Spleen (tissue), 11 donors: ENCODE data around the gene HNF1B. TPM values are rescaled to one million over a fixed set of nuclear protein-coding genes. Genes with fewer than 3 reads are reported as not detected.

Experiments
- DNase-seq: peaks from one replicate; pipeline ENCODE4 v3.0.0-alpha.2; 2020
- H3K27ac ChIP-seq, 8 donors: fragments of 200-600 bp; sonication (generic) in 7 of 8; 1 replicate in 4 of 8; 2 replicates in 4 of 8; pipeline versions ENCODE4 v1.5.0 to v1.8.0; 2016 to 2021; ENCODE audit warnings: inconsistent platforms in 4 of 8, mild to moderate bottlenecking in 4 of 8, moderate library complexity in 1 of 8
- H3K27me3 ChIP-seq, 7 donors: fragments of 200-600 bp; sonication (generic) in 6 of 7; replicated peaks in 1 of 7; 1 replicate in 4 of 7; 2 replicates in 3 of 7; pipeline versions ENCODE4 v1.5.0 to v1.8.0; 2016 to 2021; ENCODE audit warnings: inconsistent platforms in 3 of 7, mild to moderate bottlenecking in 1 of 7
- H3K36me3 ChIP-seq, 6 donors: fragments of 200-600 bp; sonication (generic) in 5 of 6; 1 replicate in 4 of 6; 2 replicates in 2 of 6; pipeline versions ENCODE4 v1.5.0 to v1.8.0; 2016 to 2021; ENCODE audit warnings: inconsistent platforms in 2 of 6
- H3K4me1 ChIP-seq, 6 donors: fragments of 200-600 bp; sonication (generic) in 5 of 6; 1 replicate in 3 of 6; 2 replicates in 3 of 6; pipeline versions ENCODE4 v1.5.0 to v1.8.0; 2016 to 2021; ENCODE audit warnings: inconsistent platforms in 3 of 6
- H3K4me3 ChIP-seq, 8 donors: fragments of 200-600 bp; sonication (generic) in 7 of 8; 1 replicate in 4 of 8; 2 replicates in 4 of 8; pipeline versions ENCODE4 v1.5.0 to v1.8.0; 2016 to 2021; ENCODE audit warnings: inconsistent platforms in 4 of 8, mild to moderate bottlenecking in 4 of 8, moderate library complexity in 2 of 8
- H3K9me3 ChIP-seq, 8 donors: fragments of 200-600 bp; sonication (generic) in 7 of 8; 1 replicate in 4 of 8; 2 replicates in 4 of 8; pipeline versions ENCODE4 v1.5.0 to v1.8.0; 2016 to 2021; ENCODE audit warnings: inconsistent platforms in 4 of 8
- POLR2A ChIP-seq, 3 donors: fragments of 450-650 bp; IDR thresholded peaks; one replicate each; pipeline ENCODE4 v1.5.1; 2017; ENCODE audit warnings: antibody characterized with exemption in 3 of 3, mild to moderate bottlenecking in 1 of 3
- POLR2AphosphoS5 ChIP-seq, 3 donors: sonication (generic); formaldehyde crosslinking; IDR thresholded peaks; one replicate each; pipeline ENCODE4 v1.5.1; 2017; ENCODE audit warnings: antibody characterized with exemption in 3 of 3
- WGBS, 5 donors: extraction: QIAGEN DNeasy Blood & Tissue Kit in 3 of 5; methylation state at CpG; one replicate each; pipeline versions ENCODE4 v1.1.5 to v1.1.7; 2013 to 2018; 5-methylcytosine and 5-hydroxymethylcytosine counted together
- intact Hi-C: fragments of 100-400 bp; cut with DNase I; formaldehyde crosslinking; loops from one replicate; pipeline ENCODE4 v1.15.0; 2023; ENCODE audit warnings: low total_unique reads
- polyA plus RNA-seq, 3 donors: library from polyadenylated mRNA; stranded (reverse); fragments of 200-250 nt; gene quantifications; one replicate each; pipeline ENCODE4 v1.2.1, GENCODE V29; 2013
- total RNA-seq, 7 donors: library from RNA; depleted of rRNA in 3 of 7; stranded (reverse); fragments of >200 nt in 3 of 7; fragmentation: NEBNext Ultra II Directional in 4 of 7; extraction: Animal tissue kit (Norgen Biotek cat#: 25700) in 4 of 7; gene quantifications; one replicate each; pipeline versions ENCODE4 v1.1.0 to v1.2.1, GENCODE V29; 2016 to 2021
- TF ChIP-seq, protein P1 (sequence below), 11 experiments: fragments of 200-600 bp in 7 of 11; fragments of 450-650 bp in 4 of 11; sonication (generic) in 4 of 11; IDR thresholded peaks in 8 of 11; conservative IDR thresholded peaks in 3 of 11; 1 replicate in 7 of 11; 2 replicates in 4 of 11; pipeline versions ENCODE4 v1.4.0 to v1.8.0; 2016 to 2021; ENCODE audit warnings: antibody characterized with exemption in 11 of 11, inconsistent platforms in 4 of 11, mild to moderate bottlenecking in 1 of 11
- donor health status: healthy with polysubstance abuse.
- donor health status: DM: no; HTN: no; CAD: no; lungs with moderate emphysema.
- donor health status: DM: no; HTN: no; CAD: no.
- donor health status: Bipolar disorder and iron deficiency.
- donor health status: healthy.
- donor health status: DM: no; HTN: no; CAD: no.
- donor health status: DM: yes; HTN: yes; CAD: no.

The HNF1B gene
- total and polyA plus RNA-seq, 10 donors = 0.06 to 0.12 (median 0.07) TPM; not detected in 7

- H3K4me3 ChIP-seq = no peak overlapping the region
- H3K36me3 ChIP-seq = no peaks in the 10 kb centered on the region
- peaks cover 0 to 67% (median 0%) of the 10 kb centered on the region in 7 donors for H3K27me3 ChIP-seq
- no peaks in the 10 kb centered on the region for H3K9me3 ChIP-seq
- TF ChIP-seq POLR2A (IDR thresholded peaks at IDR 0.05) (no peak), POLR2AphosphoS5 (IDR thresholded peaks at IDR 0.05) (no peak)
- TF ChIP-seq, protein P1, sequence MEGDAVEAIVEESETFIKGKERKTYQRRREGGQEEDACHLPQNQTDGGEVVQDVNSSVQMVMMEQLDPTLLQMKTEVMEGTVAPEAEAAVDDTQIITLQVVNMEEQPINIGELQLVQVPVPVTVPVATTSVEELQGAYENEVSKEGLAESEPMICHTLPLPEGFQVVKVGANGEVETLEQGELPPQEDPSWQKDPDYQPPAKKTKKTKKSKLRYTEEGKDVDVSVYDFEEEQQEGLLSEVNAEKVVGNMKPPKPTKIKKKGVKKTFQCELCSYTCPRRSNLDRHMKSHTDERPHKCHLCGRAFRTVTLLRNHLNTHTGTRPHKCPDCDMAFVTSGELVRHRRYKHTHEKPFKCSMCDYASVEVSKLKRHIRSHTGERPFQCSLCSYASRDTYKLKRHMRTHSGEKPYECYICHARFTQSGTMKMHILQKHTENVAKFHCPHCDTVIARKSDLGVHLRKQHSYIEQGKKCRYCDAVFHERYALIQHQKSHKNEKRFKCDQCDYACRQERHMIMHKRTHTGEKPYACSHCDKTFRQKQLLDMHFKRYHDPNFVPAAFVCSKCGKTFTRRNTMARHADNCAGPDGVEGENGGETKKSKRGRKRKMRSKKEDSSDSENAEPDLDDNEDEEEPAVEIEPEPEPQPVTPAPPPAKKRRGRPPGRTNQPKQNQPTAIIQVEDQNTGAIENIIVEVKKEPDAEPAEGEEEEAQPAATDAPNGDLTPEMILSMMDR (IDR thresholded peaks at IDR 0.05 in 8 of 11, conservative IDR thresholded peaks at IDR 0.05 in 3 of 11) = no peak
- H3K27ac ChIP-seq = no peak overlapping the region
- peaks cover 0 to 23% (median 9%) of the 10 kb centered on the region in 6 donors for H3K4me1 ChIP-seq
- 89 to 95% (median 92%) methylated on average over 4 of the region's 4 CpGs for WGBS, 5 donors
- intact Hi-C loops = no loop called here
- no peak for DNase-seq
These were observed 17.1 kb upstream of the HNF1B start for GRCh38 chr17:37761961-37762360.

DNA sequence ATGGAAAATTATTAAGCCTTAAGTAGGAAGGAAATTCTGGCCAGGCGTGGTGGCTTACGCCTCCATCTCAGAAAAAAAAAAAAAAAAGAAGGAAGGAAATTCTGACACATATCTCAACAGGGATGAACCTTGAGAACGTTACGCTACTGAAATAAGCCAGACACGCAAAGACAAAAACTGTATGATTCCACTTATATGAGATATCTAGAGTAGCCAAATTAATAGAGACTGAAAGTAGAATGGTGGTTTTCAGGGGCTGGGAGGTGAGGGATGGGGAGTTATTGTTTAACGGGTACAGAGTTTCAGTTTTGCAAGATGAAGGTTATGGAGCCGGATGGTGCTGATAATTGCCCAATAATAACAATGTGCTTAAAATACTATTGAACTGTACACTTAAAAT lies 16.2 kb upstream of the HNF1B start:
- Histone ChIP-seq H3K4me1 (peaks cover 0 to 21% (median 9%) of the 10 kb centered on the region in 6 donors), H3K36me3 (no peaks in the 10 kb centered on the region), H3K27ac (no peak overlapping the region), H3K27me3 (peaks cover 0 to 65% (median 0%) of the 10 kb centered on the region in 7 donors), H3K4me3 (peak overlapping the region in 2 of 8 donors; percentile 6 to 36), H3K9me3 (no peaks in the 10 kb centered on the region)
- WGBS, 5 donors = 9 to 18% (median 12%) methylated on average over 7 of the region's 7 CpGs
- no peak for DNase-seq
- intact Hi-C loops = no loop called here
- TF ChIP-seq, protein P1 (IDR thresholded peaks at IDR 0.05 in 8 of 11, conservative IDR thresholded peaks at IDR 0.05 in 3 of 11) = no peak
- TF ChIP-seq POLR2A (IDR thresholded peaks at IDR 0.05) = no peak
- no peak for TF ChIP-seq POLR2AphosphoS5 (IDR thresholded peaks at IDR 0.05)

GRCh38 chr17:37759014-37759637 lies 14.3 kb upstream of the HNF1B start:
- Histone ChIP-seq H3K4me3 (no peak overlapping the region), H3K27me3 (peaks cover 0 to 65% (median 0%) of the 10 kb centered on the region in 7 donors), H3K27ac (no peak overlapping the region), H3K4me1 (peaks cover 0 to 12% (median 8%) of the 10 kb centered on the region in 6 donors), H3K9me3 (no peaks in the 10 kb centered on the region), H3K36me3 (no peaks in the 10 kb centered on the region)
- DNase-seq = no peak
- intact Hi-C loops = no loop called here
- no peak for TF ChIP-seq POLR2A (IDR thresholded peaks at IDR 0.05)
- TF ChIP-seq POLR2AphosphoS5 (IDR thresholded peaks at IDR 0.05) = no peak
- TF ChIP-seq, protein P1 (IDR thresholded peaks at IDR 0.05 in 8 of 11, conservative IDR thresholded peaks at IDR 0.05 in 3 of 11) = no peak
- WGBS, 5 donors = 57 to 90% (median 73%) methylated on average over 5 of the region's 5 CpGs

GRCh38 chr17:37756051-37756450 lies 11.2 kb upstream of the HNF1B start:
- Histone ChIP-seq H3K4me3 (no peak overlapping the region), H3K4me1 (peaks cover 0 to 7% (median 4%) of the 10 kb centered on the region in 6 donors), H3K36me3 (no peaks in the 10 kb centered on the region), H3K9me3 (no peaks in the 10 kb centered on the region), H3K27ac (no peak overlapping the region), H3K27me3 (peaks cover 0 to 45% (median 0%) of the 10 kb centered on the region in 7 donors)
- no peak for DNase-seq
- TF ChIP-seq POLR2A (IDR thresholded peaks at IDR 0.05) = no peak
- TF ChIP-seq, protein P1 (IDR thresholded peaks at IDR 0.05 in 8 of 11, conservative IDR thresholded peaks at IDR 0.05 in 3 of 11) = no peak
- no peak for TF ChIP-seq POLR2AphosphoS5 (IDR thresholded peaks at IDR 0.05)
- intact Hi-C loops = no loop called here
- WGBS, 5 donors = 52 to 81% (median 63%) methylated on average over 3 of the region's 3 CpGs
